ENCODE measurements around the gene CACYBP.

CACYBP gene

DNA sequence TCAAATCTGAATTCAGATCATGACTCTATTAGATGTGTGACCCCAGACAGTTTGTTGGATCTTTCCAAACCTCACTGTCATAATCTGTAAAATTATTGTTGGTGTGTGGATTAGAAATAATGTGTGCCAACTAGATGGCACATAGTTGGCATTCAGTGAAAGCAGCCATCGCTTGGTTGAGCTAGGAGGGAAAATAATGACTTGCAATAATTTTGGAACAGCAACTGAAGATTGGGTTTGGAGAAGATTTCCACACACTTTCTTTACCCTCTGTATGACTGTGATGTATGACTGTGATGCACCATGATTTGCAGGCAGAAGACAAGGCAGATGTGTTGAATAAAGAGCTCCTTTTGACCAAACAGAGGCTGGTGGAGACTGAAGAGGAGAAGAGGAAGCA, 24.0 kb upstream of the CACYBP start:
- DNase-seq, result no peak

DNA sequence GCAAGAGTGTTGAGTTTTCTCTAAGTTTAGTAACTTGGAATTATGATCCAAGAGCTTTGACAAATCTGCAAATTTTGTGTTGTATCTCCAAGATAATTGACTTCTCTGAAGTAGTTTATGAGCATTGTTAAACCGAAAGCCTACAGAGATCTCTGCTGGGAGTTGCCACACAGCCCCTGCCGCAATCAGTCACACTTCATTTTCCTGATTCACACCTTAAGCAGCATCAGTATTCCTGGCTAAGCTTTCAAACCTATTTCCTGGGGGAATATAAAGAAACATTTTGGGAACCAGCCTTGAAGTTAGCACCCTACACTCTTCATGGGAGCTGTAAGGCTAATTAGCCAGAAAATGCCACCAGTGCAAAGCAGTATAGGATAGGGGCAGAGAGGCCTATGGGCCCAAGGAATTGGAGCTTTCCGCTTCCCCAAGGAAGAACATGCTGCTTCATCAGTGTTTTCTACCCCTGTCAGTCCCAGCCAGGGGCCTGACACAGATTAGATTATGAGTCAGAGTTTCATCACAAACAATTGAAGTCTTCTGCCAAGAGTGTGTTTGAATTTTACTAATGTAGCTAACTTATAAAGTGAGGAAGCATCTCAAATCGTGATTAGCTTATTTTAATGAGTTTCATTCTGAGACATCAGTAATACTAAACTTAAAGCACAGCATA, 23.2 kb upstream of the CACYBP start:
- DNase-seq, result no peak

DNA sequence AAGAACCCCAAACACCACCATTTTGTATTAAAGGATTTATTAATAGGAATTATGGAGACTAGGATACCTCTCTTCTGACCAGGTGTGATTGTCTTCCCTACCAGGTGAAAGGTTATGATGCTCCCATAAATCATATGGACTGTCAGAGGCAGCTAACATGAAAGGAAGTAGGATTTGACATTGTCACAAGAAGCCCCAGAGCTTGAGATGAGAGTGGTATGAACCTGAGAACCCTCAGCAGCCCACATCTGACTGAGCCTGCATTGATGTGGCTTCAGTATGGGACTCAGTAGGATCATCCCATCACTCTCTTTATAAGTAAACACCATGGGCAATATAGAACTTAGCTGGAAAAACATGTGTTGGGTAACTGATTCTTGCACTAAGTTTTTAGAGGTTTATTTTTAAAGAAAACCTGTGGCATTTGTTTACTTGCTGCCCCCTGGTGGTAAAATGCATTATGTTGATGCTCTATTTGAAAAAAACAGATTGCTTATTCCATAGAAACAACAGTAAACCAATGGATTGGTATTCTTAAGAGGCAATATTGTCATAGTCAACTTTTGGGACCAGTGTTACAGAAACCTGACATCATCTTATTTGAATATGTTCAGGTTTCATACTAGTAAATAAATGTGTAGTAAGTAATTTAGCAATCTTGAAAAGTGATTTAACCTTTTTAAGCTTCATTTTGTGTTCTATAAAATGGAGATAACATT, 16.6 kb upstream of the CACYBP start:
- peak; percentile 40 to 56 for DNase-seq

DNA sequence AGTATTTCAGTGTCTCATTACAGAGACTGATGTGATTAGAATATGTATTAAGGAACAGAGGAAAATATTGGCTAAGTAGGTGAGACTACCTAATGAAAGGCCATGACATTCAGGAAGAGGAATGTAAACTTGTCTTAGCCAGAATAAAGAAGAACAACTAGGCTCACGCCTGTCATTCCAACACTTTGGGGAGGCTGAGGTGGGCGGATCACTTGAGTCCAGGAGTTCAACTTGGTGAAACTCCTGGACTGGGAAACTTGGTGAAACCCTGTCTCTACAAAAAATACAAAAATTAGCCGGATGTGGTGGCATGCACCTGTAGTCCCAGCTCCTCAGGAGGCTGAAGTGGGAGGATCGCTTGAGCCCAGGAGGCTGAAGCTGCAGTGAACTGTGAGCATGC, 14.8 kb upstream of the CACYBP start:
- DNase-seq, result no peak

DNA sequence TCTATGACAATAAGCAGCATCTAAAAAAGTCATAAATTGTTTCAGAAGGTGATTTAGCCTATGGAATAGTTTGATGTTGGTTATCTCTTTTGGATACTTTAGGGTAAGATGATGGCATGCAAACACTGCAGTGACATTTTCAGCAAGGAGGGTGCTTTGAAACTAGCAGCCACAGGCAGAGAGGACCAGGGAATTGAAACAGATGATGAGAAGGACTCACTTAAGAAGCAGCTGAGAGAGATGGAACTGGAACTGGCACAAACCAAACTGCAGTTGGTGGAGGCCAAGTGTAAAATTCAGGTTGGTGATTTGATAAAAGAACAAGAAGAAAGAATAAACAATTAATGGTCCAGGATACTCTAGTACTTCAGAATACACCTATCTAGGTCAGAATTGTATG, 11.2 kb upstream of the CACYBP start:
- DNase-seq, result no peak

DNA sequence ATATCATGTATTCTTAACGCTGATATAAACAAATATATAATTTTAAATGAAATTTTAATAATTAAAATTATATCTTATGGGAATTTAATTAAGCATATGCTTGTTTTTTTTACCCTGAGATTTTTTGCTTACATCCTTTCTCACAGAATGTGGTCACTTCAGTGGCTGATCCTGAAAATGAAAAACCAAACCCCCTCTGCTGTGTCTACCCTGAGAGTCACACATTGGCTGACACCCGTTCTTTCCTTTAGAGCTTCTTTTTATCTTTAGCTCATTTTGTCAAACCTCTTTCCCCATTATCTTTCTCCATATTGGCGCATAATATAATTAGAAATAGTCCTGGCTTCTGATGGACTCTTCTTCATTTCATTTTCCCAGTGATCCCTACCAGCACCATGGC, 10.8 kb upstream of the CACYBP start:
- no peak for DNase-seq

DNA sequence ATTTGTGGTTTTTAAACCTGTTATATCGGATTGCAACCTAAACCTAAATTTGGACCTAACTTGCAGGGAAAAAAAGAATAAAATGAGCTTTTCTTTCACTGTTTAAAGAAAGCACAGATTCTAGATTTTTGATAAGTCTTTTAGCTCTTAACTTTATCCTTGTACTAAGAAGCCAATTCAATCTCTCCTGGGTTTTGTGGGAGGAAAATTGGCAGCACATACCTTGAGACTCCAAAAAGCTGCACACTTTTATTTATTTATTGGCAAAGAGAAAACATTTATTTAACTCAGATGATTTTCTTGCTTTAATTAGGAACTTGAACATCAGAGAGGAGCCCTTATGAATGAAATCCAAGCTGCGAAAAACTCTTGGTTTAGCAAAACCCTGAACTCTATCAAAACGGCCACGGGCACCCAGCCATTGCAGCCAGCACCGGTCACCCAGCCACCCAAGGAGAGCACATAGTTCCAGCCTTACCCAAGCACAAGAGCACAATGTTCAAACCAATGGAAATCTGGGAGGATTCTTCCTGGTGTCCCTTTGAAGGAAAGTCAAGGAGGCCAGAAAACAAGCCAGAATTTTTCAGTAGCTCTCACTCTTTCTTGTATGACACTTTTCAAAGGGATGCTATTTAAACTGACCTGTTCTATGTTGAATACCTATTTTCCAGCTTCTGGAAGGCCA, 10.1 kb upstream of the CACYBP start:
- no peak for DNase-seq

DNA sequence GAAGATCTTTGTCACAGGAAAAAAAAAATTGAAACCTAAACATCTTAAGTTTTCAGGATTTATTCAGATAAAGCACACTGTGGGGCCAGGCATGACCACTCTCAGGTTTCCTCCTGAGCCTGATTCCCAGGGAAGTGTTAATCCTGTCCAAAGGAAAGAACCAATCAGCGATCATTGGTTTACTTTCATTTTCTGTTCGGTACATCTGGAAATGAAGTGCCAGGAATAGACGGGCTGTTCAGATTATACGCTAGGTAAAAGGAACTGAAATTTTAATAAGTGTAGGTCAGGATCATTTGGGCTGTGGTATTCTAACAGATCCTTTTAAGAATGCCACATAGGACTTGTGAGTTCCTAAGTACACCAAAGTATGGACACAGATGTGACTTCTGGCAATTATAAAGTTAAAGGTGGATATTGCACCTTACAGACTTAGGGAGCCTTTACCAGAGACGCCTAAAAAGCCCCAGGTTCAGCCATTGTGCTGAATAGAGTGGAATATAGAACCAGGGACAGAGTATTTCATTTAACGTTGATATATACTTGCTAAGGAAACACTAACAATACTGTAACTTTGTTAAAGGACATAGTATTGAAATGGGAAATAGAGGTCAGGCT, 9.3 kb upstream of the CACYBP start:
- no peak for DNase-seq

DNA sequence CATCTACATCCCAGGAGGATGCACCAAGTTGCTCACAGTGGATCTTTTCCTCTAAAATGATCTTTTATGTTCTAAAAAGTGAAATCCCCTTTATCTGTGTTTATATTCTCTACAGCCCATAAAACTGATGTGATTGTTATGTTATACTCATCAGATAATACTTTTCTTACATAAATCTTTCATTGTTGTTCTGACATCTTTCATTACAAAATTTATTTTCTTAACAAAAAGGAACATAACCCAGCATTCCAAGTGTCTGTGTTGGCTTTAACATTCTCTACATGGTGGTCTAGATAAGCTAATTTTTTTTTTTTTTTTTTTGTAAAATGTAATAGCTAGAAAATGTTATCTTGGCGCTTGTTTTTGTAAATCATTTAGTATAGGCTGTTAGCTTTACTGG, 8.3 kb upstream of the CACYBP start:
- no peak for DNase-seq

DNA sequence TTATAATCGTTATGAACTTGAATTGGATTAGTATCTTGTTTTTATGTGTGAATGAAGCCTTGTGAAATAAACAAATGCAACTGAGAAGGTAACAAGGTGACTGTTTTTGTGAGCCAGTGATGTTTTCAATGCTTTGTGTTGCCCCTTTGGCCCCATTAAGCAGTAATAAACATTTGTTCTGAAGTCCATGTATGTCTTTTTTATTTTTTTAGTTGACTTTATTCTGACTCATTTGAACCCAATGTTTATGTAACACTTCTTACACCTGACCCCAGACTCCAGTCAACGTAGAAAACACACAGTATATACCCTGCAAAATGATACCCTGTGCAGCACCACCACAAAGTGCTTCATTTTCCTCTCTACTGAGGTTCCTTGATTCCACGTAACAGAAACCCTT, 4.6 kb upstream of the CACYBP start:
- DNase-seq, result no peak

DNA sequence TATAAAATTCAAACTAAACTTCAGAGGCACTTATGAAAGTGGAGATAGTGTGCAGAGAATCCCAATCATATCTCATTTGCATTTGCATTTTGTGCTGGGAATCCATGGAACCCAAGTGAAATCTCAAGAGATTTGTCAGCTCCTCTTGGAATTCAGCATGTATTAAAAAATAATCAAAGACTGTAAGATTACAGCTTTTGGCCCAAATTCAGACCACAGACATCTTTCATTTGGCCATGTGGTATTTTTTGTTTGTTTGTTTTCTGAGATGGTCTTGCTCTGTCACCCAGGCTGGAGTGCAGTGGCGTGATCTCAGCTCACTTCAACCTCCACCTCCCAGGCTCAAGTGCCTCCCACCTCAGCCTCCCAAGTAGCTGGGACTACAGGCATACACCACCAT, 3.8 kb upstream of the CACYBP start:
- no peak for DNase-seq

DNA sequence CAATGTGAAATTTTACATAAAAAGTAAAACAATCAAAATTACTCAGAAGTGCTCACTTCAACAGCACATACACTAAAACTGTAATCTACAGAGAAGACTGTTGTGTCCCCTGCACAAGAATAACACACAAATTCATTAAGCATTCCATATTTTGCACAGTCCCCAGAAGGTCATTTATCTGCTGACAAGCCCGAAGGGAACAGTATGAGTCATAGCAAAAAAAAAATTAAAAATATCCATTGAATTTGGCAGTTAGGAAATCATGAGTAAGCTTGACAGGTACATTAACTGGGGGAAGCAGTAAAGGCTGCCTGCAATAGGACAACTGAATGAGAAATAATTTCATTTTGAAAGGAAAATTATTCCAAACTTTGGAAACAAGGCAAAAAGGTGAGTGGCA, 3.3 kb upstream of the CACYBP start:
- no peak for DNase-seq

DNA sequence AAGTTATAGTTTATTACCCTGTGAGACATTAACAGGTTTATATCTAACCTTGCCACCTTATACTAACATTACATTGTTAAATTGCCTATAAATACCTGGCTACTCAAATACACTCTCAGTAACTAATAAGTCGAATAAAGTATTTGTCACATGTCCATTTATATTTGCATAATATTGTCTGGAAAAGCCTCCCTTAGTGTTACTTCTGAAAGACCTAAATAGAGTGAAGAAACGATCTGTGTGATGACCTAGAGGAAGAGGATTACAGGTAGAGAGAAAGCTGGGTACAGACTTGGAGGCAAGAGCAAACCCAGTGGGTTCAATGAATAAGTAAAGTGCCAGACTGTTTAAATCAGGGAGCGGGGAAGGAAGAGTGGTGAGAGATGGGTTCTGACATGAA, 2.7 kb upstream of the CACYBP start:
- no peak for DNase-seq

DNA sequence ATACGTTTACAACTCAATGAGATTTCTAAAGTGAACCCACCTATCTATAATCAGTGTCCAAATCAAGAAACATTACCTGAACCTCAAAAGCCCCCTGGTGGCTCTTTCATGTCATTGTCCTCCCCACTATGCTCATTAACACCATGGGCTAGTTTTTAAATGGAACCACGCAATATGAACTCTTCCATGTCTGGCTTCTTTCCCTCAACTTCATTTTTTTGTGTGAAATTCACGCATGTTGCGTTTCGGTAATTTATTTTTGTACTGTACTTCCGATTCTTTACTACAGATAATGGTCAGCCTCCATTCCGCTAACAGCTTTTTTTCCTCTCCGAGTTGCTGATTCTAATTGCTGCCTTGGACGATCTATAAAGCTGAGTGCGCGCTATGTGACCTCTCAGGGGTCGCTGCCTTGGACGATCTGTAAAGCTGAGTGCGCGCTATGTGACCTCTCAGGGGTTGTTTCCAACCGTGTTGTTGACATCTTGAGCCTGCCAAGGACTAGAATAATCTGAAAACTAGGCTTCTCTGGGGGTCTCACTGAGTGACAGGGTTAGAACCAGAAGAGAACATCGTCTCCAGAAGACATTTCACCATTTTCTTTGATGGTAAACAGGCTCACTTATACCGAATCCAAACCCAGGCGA, 1.1 kb upstream of the CACYBP start:
- DNase-seq, result peak in 1 of 2 donors; percentile 19

DNA sequence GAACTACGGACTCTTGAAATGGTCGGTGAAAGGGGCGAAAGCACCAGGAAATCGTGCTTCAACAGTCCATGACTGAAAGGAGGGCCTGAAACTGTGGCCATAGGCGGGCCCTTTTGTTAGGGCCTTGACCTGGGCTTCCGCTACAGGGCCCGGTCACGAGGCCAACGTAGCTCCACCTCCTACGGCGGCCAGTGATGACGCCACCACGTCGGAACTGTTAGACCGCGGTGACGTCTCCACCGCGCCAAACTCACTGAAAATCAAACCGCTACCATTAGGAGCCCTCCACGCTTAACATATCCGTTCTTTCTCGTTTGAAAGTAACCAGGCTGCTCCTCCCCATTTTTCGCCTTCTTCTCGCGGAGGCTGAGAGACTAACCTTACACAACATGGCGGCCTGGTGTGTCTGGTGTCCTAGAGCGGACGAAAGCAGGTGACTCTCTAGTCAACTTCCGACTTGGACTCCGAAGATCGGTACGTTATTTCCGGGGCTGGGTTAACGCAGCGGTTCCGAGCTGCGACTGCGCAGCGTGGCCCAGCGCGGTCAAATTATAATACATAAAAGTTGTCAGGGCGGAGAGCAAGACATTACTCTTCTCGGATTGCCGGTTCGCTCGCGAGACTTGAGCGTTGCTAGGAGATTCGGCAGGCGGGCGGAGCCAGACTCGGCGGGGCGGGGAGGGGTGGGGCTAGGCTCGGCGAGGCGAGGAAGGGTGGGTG, 371 bp upstream of the CACYBP start:
- peak; percentile 93 to 95 for DNase-seq

DNA sequence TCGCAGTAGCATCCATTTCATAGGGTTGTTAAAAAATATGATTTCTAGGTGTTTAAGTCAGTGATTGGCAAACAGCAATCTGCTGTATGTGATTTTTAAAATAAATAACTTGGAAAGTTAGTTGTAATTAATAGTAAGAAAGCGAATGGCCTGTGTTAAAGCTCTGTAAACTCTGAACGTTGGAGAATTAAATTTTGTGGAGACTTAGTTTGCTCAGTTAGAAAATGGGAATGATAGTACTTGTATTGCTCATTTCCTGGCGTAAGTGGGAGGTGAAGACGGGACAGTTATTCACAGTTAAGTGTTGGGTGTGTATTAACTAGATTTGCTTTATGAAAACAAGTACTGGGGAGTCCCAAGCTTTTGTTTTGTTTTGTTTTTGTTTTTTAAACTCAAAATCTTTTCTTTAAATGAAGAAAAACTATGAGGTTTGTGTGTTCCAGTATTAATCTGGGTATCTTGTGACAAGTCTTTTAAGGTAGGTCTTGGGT, 995 bp downstream of the CACYBP start:
- no peak for DNase-seq

DNA sequence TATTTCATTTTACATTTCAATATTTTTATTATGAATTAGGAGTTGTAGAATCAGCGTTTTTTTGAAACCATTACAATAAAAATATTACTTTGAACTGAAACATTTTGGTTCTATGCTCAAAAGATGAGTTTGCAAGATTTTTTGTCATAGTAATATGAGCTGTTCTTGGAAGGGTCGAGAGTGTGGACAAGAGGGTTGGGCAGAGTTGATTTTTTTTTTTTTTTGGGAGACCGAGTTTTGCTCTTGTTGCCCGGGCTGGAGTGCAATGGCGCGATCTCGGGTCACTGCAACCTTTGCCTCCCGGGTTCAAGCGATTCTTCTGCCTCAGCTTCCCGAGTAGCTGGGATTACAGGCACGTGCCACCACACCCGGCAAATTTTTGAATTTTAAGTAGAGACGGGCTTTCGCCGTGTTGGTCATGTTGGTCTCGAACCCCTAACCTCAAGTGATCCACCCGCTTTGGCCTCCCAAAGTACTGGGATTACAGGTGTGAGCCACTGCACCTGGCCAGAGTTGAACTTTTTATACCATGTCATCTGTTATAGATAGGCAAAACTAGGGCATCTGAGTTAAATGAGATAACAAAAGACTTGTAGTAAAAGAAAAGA, 3.3 kb downstream of the CACYBP start:
- no peak for DNase-seq

DNA sequence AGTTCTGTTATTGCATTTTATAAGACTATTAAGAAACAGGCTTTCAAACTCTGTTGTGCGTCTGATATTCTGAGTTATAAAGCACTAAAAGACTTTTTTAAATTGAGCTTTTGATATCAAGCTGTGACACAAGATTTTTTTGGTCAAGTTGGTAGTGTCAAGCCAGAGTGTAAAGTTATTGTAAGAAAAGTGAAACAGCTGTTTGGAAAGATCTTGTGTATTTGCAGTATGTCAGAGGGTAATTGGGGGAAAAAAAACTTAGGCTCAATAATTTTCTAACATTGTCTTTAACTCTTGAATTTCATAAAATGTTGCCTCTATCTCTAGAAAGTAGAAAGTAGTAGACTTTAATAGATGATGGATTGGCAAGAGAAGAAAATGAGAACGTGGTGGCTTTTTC, 3.8 kb downstream of the CACYBP start:
- DNase-seq, result no peak

DNA sequence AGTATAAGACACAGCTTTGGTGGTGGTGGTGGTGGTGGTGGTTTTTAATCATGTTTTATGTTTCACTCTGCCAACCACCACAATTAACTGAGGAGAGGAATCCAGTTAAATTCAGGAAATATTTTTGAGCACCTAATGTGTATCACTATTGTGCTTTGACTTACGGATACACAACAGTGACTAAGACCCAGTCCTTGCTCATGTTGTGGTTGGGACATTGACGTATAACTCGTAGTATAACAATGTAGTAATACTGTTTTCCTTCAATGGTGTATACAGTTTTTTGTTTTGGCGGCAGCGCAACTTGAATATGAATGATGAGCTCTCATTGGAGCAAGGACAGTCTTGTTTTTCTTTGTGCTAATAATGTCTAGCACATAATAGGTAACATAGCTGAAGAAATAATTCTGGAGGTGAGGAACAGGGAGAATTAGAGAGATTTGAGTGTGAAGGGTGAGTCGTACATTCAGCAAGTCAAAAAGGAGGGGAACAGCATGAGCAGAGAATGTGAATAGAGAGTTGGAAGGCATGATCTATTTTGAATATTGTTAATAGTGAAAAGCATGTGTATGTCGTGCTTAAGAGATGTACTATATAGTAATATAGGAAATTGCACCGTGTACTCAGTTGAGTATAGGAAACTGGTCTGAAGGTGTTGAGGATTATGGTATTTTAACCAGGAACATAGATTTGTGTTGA, 5.5 kb downstream of the CACYBP start:
- DNase-seq, result no peak

DNA sequence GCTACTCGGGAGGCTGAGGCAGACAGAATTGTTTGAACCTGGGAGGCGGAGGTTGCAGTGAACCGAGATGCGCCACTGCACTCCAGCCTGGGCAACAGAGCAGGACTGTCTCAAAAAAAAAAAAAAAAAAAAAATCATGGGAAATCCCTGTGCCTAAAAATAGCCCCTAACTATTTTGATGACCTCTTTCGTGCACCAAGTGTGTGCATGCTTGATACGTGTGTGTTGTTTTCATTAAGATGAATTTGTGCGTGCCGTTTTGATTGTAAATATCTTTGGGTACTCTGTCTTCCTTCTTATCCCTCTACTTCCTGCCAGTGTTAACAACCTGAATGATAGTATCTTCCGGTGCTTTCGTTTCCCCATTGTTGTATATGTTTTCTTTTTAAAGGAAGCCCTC, 9.8 kb downstream of the CACYBP start:
- DNase-seq, result no peak

DNA sequence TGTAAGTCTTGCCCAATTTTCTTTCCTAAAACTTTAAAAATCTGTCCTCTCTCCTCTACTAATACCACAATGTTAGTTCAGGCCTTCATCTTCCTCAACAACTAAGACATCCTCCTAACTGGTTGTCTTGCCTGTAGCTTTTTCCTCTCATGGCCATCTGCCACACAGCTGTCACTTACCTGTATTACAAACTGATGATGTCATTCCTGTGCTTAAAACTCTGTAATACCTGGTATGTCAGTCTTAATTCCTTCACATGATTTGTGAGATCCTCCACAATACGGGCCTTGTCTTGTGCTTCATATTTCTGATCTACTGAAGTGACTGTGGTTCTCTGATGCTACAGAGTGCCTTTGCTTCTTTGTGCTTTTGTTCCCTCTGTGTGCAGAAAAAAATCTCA, 13.7 kb downstream of the CACYBP start:
- no peak for DNase-seq
